ENCODE results near the gene SPPL2A. TPM values are rescaled to one million over a fixed set of nuclear protein-coding genes. Genes with fewer than 3 reads are reported as not detected.

The SPPL2A gene
- total RNA-seq, 1 donor from 2014 or later, result 128 TPM

DNA sequence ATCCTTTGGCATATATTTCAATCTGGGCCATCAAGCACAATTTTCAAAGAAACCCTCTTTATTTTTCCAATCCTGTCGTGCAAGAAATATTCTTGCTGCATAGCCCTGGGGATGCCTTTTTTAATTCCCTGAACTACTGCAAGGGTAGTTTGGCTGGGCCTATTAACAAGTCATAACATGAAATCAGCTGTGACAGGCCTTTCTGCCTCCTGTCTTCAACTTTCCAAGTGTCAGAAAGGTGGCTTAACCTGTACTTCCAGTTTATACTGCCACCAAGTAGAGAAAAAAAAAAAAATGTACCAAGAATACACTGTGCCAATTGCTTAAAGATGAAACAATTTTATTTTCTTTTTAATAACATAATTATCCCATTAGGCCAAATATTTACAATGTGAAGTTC is 32.4 kb upstream of the SPPL2A start:
- no peaks in the 10 kb centered on the region for H3K36me3 ChIP-seq
- intact Hi-C loops (cut with DNase I), result no loop called here
- H3K27me3 ChIP-seq (ENCODE audit: low read depth), result no peaks in the 10 kb centered on the region
- peak; percentile 29 to 38 for ATAC-seq
- no peak for DNase-seq
- H3K4me1 ChIP-seq, result no peaks in the 10 kb centered on the region
- no peak overlapping the region for H3K4me3 ChIP-seq
- TF ChIP-seq, protein P1, sequence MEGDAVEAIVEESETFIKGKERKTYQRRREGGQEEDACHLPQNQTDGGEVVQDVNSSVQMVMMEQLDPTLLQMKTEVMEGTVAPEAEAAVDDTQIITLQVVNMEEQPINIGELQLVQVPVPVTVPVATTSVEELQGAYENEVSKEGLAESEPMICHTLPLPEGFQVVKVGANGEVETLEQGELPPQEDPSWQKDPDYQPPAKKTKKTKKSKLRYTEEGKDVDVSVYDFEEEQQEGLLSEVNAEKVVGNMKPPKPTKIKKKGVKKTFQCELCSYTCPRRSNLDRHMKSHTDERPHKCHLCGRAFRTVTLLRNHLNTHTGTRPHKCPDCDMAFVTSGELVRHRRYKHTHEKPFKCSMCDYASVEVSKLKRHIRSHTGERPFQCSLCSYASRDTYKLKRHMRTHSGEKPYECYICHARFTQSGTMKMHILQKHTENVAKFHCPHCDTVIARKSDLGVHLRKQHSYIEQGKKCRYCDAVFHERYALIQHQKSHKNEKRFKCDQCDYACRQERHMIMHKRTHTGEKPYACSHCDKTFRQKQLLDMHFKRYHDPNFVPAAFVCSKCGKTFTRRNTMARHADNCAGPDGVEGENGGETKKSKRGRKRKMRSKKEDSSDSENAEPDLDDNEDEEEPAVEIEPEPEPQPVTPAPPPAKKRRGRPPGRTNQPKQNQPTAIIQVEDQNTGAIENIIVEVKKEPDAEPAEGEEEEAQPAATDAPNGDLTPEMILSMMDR (IDR thresholded peaks at IDR 0.05), result no peak
- H3K9me3 ChIP-seq, result no peaks in the 10 kb centered on the region
- H3K27ac ChIP-seq, result no peak overlapping the region

DNA sequence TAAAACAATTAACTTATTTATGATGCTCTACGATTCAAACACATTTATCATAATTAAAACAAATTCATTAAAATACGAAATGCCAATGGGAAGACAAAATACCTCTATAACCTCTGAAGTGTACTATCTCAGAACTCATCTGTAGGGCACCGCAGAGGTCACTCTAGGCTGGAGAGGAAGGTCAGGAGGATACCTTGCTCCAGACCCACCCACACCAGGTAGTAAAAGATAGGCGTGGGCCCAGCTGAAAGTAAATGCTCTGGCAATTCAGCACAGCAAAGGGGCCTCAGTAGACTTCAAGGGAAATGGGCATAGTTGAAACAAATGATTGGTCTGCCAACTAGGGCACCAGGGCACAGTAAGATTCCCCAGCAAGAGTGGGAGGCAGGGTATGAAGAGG is 26.0 kb upstream of the SPPL2A start:
- no peaks in the 10 kb centered on the region for H3K27me3 ChIP-seq (ENCODE audit: low read depth)
- no peaks in the 10 kb centered on the region for H3K36me3 ChIP-seq
- ATAC-seq (no peak), DNase-seq (no peak)
- intact Hi-C loops (cut with DNase I), result no loop called here
- TF ChIP-seq, protein P1 (IDR thresholded peaks at IDR 0.05), result no peak
- H3K27ac ChIP-seq, result no peak overlapping the region
- no peaks in the 10 kb centered on the region for H3K9me3 ChIP-seq
- no peak overlapping the region for H3K4me3 ChIP-seq
- no peaks in the 10 kb centered on the region for H3K4me1 ChIP-seq

DNA sequence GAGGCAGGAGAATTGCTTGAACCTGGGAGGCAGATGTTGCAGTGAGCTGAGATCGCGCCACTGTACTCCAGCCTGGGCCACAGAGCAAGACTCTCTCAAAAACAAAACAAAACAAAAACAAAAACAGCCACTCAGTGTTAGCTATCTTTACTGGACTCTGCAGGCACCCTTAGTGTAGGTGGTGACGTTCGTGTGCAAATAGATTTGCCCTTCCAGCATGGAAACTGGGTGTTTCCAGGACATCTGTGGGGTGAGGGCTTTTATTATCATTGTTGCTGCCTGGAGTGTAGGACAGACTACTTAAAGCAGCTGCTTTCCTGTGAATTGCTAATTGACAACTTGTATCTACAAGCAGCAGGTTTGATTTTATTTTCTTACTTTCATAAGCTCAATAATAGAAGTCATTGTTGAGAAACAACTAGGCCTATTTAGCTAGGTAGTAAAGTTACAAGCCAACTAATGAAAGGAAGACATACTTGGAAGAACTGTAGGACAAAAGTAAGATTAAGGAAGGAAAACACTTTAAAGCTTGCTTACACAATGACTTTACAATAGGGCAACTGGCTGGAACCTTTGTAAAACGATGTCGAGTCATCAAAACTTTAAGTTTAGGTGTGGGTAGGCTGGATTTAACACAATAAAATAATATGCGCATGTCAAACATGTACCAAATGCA is 25.4 kb upstream of the SPPL2A start:
- Histone ChIP-seq H3K27me3 (ENCODE audit: low read depth) (no peaks in the 10 kb centered on the region), H3K36me3 (no peaks in the 10 kb centered on the region), H3K4me3 (no peak overlapping the region), H3K9me3 (no peaks in the 10 kb centered on the region), H3K4me1 (no peaks in the 10 kb centered on the region), H3K27ac (no peak overlapping the region)
- DNase-seq (no peak), ATAC-seq (no peak)
- TF ChIP-seq, protein P1 (IDR thresholded peaks at IDR 0.05), result no peak
- intact Hi-C loops (cut with DNase I), result no loop called here

DNA sequence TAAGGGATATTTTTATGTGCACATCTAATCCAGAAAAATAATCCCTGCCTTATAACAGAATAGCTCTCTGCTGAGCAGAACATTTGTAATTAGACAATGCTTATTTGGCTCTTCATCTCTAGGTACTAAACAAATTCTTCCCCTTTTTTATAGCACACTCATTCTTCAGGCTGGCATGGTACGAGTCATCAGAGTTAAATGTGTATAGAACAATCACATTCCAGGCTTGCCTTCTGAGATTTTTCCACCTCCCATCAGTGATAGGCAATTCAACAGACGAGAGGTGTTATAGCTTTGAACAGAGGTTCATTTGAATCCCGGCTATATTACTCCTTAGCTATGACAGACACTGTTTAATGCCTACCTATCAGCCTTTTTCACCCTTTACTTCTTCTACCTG is 21.4 kb upstream of the SPPL2A start:
- intact Hi-C loops (cut with DNase I), result no loop called here
- H3K27ac ChIP-seq, result no peak overlapping the region
- no peaks in the 10 kb centered on the region for H3K36me3 ChIP-seq
- no peak overlapping the region for H3K4me3 ChIP-seq
- DNase-seq (no peak), ATAC-seq (no peak)
- no peaks in the 10 kb centered on the region for H3K4me1 ChIP-seq
- no peaks in the 10 kb centered on the region for H3K9me3 ChIP-seq
- no peaks in the 10 kb centered on the region for H3K27me3 ChIP-seq (ENCODE audit: low read depth)
- TF ChIP-seq, protein P1 (IDR thresholded peaks at IDR 0.05), result no peak

DNA sequence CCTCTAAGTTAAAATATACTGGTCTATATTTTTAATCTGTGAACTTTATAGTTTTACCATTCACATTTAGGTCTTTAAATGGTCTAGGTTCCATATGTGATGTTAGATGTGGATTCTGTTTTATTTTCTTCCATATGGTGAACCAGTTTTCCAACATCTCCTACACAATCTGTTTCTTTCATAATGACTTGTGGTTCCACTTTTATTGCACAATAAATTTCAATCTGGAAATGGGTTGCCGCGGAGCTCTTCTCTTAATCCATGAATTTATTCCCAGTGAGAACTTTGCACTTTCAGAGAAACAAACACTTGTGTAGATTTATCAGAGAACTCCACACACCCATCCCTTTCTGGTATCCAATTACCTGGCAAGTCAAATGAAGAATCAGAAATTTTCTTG is 20.9 kb upstream of the SPPL2A start:
- DNase-seq (no peak), ATAC-seq (no peak)
- Histone ChIP-seq H3K9me3 (no peaks in the 10 kb centered on the region), H3K4me3 (no peak overlapping the region), H3K27me3 (ENCODE audit: low read depth) (no peaks in the 10 kb centered on the region), H3K36me3 (no peaks in the 10 kb centered on the region), H3K27ac (no peak overlapping the region), H3K4me1 (no peaks in the 10 kb centered on the region)
- intact Hi-C loops (cut with DNase I), result no loop called here
- TF ChIP-seq, protein P1 (IDR thresholded peaks at IDR 0.05), result no peak
